NOMO-1 (cell line): Measurements from ENCODE around the gene BNIP5.

Experiments
- DNase-seq, 2 experiments: peaks; one replicate each; lab custom pipeline; 2025; ENCODE audit not compliant: unreplicated experiment in 2 of 2; lab: John Stamatoyannopoulos, UW

BNIP5 gene

GRCh38 chr6:36301085-36301658 is 35.5 kb downstream of the BNIP5 start:
- no peak for DNase-seq

DNA sequence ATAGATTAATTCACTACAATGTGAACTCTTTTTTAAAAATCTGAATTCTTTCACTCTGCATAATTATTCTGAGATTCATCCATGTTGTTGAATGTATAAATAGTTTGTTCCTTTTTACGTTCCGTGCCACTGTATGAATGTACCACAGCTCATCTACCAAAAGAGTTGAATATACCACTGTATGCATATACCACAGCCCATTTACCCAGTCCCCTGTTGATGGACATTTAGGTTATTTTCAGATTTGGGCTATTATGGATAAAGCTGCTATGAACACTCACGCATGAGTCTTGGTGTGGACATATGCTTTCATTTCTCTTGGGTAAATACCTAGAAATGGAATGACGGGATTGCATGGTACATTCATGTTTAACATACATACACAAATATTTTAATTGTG is 38.7 kb downstream of the BNIP5 start:
- DNase-seq: no peak

DNA sequence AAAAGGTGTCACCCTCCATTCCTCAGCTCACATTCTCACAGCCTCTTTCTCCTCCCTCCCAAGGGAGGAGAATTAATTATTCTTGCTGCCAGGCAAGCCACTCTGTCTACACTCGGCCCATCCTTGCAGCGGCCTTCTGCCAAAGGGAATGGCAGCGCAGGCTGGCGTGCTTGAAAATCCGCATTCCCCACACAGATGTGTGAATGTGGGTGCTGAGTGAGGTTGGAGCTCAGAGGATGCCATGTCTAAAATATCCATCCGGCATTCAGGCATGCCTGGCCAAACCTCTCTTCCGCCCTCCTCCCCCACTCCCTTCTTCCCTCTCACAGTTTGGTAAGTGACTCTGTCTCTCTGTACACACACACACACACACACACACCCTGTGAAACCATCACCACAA is 39.2 kb downstream of the BNIP5 start:
- no peak for DNase-seq

DNA sequence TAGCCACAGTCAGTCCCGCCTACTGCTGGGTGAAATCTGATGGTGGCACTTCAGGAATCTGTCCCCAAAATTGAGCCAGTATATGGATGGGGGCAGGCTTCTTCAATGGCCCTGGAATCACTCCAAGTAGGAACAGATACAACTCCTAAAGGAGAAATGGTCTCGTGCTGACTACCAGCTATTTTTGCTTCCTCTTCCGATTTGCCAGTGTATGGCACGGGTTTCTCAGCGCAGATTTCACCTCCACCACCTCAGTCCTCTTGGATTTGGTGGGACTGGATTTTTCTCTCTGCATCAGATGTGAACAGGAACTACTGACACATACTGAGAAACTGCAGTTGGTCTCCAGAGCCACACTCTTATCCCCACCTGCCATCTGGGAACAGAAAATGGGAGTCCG is 39.6 kb downstream of the BNIP5 start:
- DNase-seq: no peak

DNA sequence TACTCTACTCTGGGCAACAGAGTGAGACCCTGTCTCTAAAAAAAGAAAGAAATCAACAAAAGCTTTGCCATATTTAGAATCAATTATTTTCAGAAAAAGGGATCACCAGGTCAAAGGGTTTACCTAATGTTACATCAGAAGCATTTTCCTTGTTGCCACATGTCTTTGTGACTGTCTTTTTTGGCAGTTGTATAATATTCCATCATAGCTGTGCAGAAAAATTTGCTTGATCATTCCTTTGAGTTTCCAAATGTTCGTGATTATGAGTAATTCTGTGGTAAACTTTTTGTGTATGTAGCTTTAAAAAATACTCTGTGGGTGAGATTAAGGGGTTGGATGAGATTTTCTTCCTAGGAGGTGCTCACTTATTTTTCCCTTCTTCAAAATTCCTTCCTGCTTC is 40.4 kb downstream of the BNIP5 start:
- DNase-seq: peak in 1 of 2 experiments; percentile 14

DNA sequence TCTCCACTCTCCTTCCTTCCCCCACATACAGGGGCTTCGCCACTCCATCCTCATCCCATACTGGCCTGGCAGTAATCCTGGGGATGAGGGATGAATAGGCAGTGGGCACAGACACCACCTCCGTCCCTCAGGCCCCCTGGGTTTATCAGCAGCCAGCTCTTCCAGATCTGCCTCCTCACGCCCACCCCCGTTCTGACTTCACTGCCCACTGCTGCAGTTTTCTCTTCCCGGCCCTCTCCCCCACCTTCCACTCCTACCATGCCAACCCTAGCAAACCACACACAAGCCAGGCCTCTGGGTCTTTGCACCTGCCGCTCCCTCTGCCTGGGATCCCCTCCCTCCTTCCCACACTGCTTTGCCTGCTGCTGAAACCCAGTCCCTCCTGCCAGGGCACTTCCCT is 44.5 kb downstream of the BNIP5 start:
- DNase-seq: no peak

GRCh38 chr6:36290668-36291620 is 45.7 kb downstream of the BNIP5 start:
- DNase-seq: peak; percentile 83 to 93

GRCh38 chr6:36289281-36289878 is 47.3 kb downstream of the BNIP5 start:
- no peak for DNase-seq

GRCh38 chr6:36286858-36287257 is 49.8 kb downstream of the BNIP5 start:
- DNase-seq: no peak

GRCh38 chr6:36285797-36286196 is 50.9 kb downstream of the BNIP5 start:
- no peak for DNase-seq

DNA sequence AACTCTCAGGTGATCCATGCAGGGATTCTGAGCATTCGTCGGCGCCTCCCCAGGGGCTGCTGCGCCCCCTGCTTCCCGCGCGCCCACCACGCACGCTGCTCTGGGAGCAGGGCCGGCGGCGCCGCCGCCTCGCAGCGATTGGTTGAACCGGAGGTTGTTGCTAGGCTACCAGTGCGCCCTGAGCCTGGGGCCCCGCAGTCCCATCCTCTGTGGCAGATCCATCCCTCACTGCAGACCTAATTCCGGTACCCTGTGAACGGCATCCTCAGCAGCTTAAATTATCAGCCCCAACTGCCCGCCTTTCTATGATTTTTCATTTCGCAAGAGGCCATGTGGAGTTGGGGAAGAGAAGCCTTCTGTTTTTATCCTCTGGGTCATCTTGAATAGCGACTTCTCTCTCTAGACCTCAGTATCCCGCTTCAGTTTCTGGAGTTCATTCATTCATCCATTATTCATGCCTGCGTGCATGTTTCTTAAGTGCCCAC is 51.5 kb downstream of the BNIP5 start:
- DNase-seq: peak; percentile 12 to 34

DNA sequence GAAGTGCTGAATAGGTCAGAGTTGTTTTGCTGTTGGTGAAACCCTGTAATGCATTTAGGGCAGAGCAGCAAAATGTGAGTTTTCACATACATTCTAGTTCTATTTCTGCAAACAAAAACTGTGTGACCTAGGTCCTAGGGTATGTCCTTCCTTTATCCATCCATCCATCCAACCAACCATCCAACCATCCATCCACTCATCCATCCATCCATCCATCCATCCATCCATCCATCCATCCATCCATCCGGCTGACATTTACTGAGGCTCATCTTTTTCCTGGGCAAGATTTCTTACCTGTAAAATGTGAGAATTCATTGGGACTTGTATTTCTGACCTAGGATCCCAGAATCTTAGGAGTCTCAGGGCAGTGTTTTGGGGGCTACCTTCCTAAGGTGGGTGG is 52.3 kb downstream of the BNIP5 start:
- DNase-seq: no peak

DNA sequence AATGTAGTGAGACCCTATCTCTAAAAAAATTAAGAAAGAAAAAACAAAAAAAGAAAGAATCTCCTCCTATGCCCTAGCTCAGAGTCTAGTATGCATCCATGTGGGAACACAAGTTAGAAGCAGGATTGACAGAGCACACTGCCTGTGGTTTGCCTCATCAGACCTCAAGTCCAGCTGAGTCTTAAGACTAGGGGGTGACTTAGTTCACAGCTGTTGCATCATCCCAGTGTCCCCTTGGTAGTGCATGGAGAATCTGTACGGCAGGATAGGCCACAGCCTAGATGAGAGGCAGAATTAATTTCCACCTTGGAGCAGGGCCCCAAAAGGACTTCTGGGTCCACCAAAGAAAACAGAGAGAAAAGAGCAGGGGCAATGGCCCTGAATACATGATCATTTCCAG is 53.1 kb downstream of the BNIP5 start:
- no peak for DNase-seq

- no peak for DNase-seq
Measured at GRCh38 chr6:36280983-36281382, 55.7 kb downstream of the BNIP5 start.

GRCh38 chr6:36280467-36280866 is 56.2 kb downstream of the BNIP5 start:
- peak; percentile 46 to 80 for DNase-seq

DNA sequence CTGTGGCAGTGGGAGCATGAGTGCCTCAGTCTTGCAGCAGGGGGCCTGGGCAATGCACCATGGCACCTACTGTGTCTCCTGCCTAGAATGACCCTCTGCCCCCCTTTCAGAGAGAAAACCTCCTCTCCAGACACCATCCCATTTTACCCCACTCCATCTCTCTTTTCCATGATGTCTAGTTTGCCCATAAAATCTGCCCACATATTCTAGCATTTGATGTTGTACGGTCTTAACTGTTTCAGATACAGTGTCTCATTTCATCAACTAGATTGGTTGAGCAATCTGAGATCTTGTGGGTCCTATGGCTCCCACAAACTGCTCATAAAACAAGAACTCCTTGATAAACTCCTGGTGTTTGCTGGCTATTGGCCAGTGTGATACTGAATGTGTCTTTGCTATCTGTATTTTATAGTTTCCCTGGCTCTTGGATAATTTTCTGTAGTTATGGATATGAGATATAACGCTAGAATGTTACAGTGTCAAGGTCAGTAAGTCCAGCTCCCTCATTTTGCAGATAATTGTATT is 58.7 kb downstream of the BNIP5 start:
- DNase-seq: no peak

DNA sequence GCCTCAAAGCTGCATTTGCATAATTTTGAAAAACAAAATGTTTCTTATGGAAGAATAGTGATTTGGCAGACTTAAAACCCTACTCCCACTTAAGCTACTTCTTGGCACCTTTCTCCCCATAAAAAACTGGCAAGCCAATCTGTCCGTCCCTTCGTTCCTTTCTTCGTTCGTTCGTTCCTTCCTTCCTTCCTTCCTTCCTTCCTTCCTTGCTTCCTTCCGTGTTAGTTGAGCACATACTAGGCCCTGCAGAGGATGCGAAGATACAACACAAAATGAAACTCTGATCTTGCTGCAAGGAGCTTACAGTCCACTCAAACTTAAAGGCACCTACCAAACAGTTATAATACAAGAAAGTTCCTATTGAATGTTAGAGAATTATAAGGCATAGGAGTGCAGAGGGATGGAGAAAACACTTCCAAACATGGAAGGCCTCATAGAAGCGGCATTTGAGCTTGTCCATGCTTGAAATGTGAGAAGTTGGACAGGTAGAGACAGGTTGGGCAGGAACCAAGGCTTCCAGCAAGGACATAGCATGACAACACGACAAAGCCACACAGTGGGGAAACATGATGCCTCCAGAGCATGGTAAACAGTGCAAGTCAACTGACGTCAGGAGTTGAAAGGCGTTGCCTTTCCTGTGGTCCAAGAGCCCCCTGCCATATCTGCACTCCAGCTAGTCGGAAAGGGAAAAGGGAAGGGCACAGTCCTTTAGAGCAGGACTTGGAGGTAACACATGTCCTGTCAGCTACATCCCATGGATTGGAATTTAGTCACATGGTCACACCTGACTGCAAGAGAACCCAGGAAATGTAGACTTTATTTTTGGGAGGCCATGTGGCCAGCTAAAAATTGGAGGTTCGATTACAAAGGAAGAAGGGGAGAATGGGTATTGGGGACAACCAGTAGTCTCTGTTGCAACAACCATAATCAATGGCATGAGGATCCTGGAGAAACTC is 59.8 kb downstream of the BNIP5 start:
- DNase-seq: no peak

- no peak for DNase-seq
Measured at GRCh38 chr6:36273802-36274514, 62.7 kb downstream of the BNIP5 start.

DNA sequence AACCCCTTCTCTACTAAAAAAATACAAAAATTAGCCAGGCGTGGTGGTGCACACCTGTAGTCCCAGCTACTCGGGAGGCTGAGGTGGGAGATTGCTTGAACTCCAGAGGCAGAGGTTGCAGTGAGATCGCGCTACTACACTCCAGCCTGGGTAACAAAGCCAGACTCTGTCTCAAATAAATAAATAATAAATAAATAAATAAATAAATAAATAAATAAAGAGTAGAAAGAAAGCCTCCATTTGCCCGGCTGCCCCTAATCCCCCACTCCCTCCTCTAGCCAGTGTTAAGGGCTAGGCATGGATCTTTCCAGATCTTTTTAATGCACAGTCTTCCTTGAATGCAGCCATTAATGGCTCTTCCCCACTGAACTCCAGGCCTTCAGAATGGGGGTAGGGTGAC is 63.6 kb downstream of the BNIP5 start:
- no peak for DNase-seq

DNA sequence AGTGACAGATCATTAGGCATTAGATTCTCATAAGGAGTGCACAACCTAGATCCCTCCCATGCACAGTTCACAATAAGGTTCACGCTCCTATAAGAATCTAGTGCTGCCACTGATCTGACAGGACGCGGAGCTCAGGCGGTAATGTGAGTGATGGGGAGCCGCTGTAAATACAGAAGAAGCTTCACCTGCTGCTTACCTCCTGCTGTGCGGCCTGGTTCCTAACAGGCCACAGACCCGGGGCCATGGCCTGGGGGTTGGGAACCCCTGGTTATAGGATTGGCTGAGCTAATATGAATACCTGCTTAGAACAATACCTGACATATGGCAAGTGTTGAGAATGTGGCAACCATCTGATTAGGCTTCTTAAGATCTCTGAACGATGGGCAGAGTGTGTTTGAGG is 64.5 kb downstream of the BNIP5 start:
- no peak for DNase-seq
